DND-41 (cell line): ENCODE measurements around the gene EVA1C.

ENCODE experiments used
- ATAC-seq: fragments of 200-7000 bp; cut with Tn5 transposase; 3 replicates; pipeline ENCODE4 v1.9.1; 2021; ENCODE audit warnings: low read depth; ENCODE audit not compliant: insufficient read depth
- DNase-seq: peaks from one replicate; pipeline ENCODE4 v3.0.0-alpha.2; 2020
- H2AFZ ChIP-seq: 2 replicates; pipeline ENCODE4 v1.6.0; 2012; ENCODE audit warnings: low read depth, low read length
- H3K27ac ChIP-seq: 2 replicates; pipeline ENCODE4 v1.5.1; 2012; ENCODE audit warnings: low read length, inconsistent platforms
- H3K27me3 ChIP-seq: fragments of 200-600 bp; sonication (generic); 2 replicates; pipeline ENCODE4 v1.6.0; 2012; ENCODE audit warnings: low read length, mild to moderate bottlenecking, inconsistent platforms; ENCODE audit not compliant: insufficient read depth, poor library complexity
- H3K36me3 ChIP-seq: 2 replicates; pipeline ENCODE4 v1.5.1; 2012; ENCODE audit warnings: low read length, inconsistent platforms; ENCODE audit not compliant: insufficient read depth
- H3K4me1 ChIP-seq: 2 replicates; pipeline ENCODE4 v1.5.1; 2012; ENCODE audit warnings: mild to moderate bottlenecking, low read length; ENCODE audit not compliant: insufficient read depth
- H3K4me2 ChIP-seq: 2 replicates; pipeline ENCODE4 v1.6.0; 2012; ENCODE audit warnings: mild to moderate bottlenecking, moderate library complexity, low read length, inconsistent platforms; ENCODE audit not compliant: insufficient read depth
- H3K4me3 ChIP-seq, 2 experiments: fragments of 200-600 bp in 1 of 2; shearing (Covaris generic) in 1 of 2; 2 replicates each; pipeline ENCODE4 v1.5.1; 2012 to 2016; ENCODE audit warnings: inconsistent platforms in 2 of 2, low read length in 2 of 2, mild to moderate bottlenecking in 2 of 2, low read depth in 1 of 2, moderate library complexity in 1 of 2
- H3K79me2 ChIP-seq: 2 replicates; pipeline ENCODE4 v1.6.0; 2012; ENCODE audit warnings: low read length, inconsistent platforms; ENCODE audit not compliant: insufficient read depth
- H3K9ac ChIP-seq: 2 replicates; pipeline ENCODE4 v1.6.0; 2012; ENCODE audit warnings: low read depth, mild to moderate bottlenecking, inconsistent platforms, low read length, moderate library complexity
- H3K9me3 ChIP-seq: 2 replicates; pipeline ENCODE4 v1.5.1; 2012; ENCODE audit warnings: low read length, moderate library complexity, mild to moderate bottlenecking, inconsistent platforms; ENCODE audit not compliant: insufficient read depth, severe bottlenecking
- H4K20me1 ChIP-seq: 2 replicates; pipeline ENCODE4 v1.6.0; 2012; ENCODE audit warnings: low read length; ENCODE audit not compliant: insufficient read depth
- CTCF ChIP-seq: IDR thresholded peaks from 2 replicates; pipeline ENCODE4 v1.5.1; 2012; ENCODE audit warnings: borderline replicate concordance, low read length, moderate library complexity, mild to moderate bottlenecking; ENCODE audit not compliant: poor library complexity, severe bottlenecking; ENCODE audit errors: extremely low read depth
- EZH2 ChIP-seq: IDR thresholded peaks from 3 replicates; pipeline ENCODE4 v1.6.1; 2012; ENCODE audit warnings: borderline replicate concordance, low read depth, mild to moderate bottlenecking, moderate library complexity, low read length, inconsistent platforms; ENCODE audit not compliant: severe bottlenecking

EVA1C gene

GRCh38 chr21:32370998-32371766 lies 41.3 kb upstream of the EVA1C start:
- no peaks in the 10 kb centered on the region for H3K4me1 ChIP-seq
- no peaks in the 10 kb centered on the region for H3K79me2 ChIP-seq
- no peak overlapping the region for H3K4me3 ChIP-seq
- ATAC-seq (no peak), DNase-seq (no peak)
- no peaks in the 10 kb centered on the region; the same call in 1 of the 2 replicates for H4K20me1 ChIP-seq
- no peak overlapping the region for H2AFZ ChIP-seq
- H3K27ac ChIP-seq: no peak overlapping the region
- no peak overlapping the region for H3K9ac ChIP-seq
- peaks cover 83% of the 10 kb centered on the region for H3K36me3 ChIP-seq
- H3K9me3 ChIP-seq: no peaks in the 10 kb centered on the region
- no peak for TF ChIP-seq CTCF
- TF ChIP-seq EZH2: no peak
- no peaks in the 10 kb centered on the region for H3K27me3 ChIP-seq
- H3K4me2 ChIP-seq: no peak overlapping the region

GRCh38 chr21:32371913-32372314 lies 40.6 kb upstream of the EVA1C start:
- Histone ChIP-seq H3K4me3 (no peak overlapping the region), H3K27me3 (no peaks in the 10 kb centered on the region), H3K36me3 (peaks cover 80% of the 10 kb centered on the region), H4K20me1 (no peaks in the 10 kb centered on the region; the same call in 1 of the 2 replicates), H3K4me2 (no peak overlapping the region), H3K79me2 (no peaks in the 10 kb centered on the region), H3K9me3 (no peaks in the 10 kb centered on the region), H3K27ac (no peak overlapping the region), H2AFZ (no peak overlapping the region), H3K9ac (no peak overlapping the region), H3K4me1 (no peaks in the 10 kb centered on the region)
- DNase-seq (no peak), ATAC-seq (no peak)
- no peak for TF ChIP-seq EZH2
- no peak for TF ChIP-seq CTCF

GRCh38 chr21:32372755-32373154 lies 39.8 kb upstream of the EVA1C start:
- ATAC-seq: no peak
- H3K4me2 ChIP-seq: no peak overlapping the region
- H3K9me3 ChIP-seq: no peaks in the 10 kb centered on the region
- DNase-seq: no peak
- no peaks in the 10 kb centered on the region; the same call in 1 of the 2 replicates for H4K20me1 ChIP-seq
- no peak overlapping the region for H3K4me3 ChIP-seq
- H3K9ac ChIP-seq: no peak overlapping the region
- no peaks in the 10 kb centered on the region for H3K4me1 ChIP-seq
- H2AFZ ChIP-seq: no peak overlapping the region
- no peaks in the 10 kb centered on the region for H3K79me2 ChIP-seq
- H3K27ac ChIP-seq: no peak overlapping the region
- TF ChIP-seq CTCF (no peak), EZH2 (no peak)
- no peaks in the 10 kb centered on the region for H3K27me3 ChIP-seq
- H3K36me3 ChIP-seq: peaks cover 79% of the 10 kb centered on the region
